ENCODE results near the gene PIGU. TPM values are rescaled to one million over a fixed set of nuclear protein-coding genes. Genes with fewer than 3 reads are reported as not detected.

The PIGU gene
- total RNA-seq, 4 donors from 2014 or later, result 20.6 to 31.5 (median 27.7) TPM

- Histone ChIP-seq H3K9me3 (no peaks in the 10 kb centered on the region), H3K4me1 (peaks cover 0 to 50% (median 20%) of the 10 kb centered on the region in 4 donors), H3K4me3 (no peak overlapping the region), H3K36me3 (peaks cover 0 to 9% (median 0%) of the 10 kb centered on the region in 3 donors), H3K27me3 (no peaks in the 10 kb centered on the region), H3K27ac (peak overlapping the region; percentile 95 to 99 (median 98))
- no peak for DNase-seq (ENCODE audit: low spot score in 2 of 2)
- TF ChIP-seq POLR2A (IDR thresholded peaks at IDR 0.05) (no peak), EP300 (IDR thresholded peaks at IDR 0.05) (no peak)
- TF ChIP-seq, protein P1, sequence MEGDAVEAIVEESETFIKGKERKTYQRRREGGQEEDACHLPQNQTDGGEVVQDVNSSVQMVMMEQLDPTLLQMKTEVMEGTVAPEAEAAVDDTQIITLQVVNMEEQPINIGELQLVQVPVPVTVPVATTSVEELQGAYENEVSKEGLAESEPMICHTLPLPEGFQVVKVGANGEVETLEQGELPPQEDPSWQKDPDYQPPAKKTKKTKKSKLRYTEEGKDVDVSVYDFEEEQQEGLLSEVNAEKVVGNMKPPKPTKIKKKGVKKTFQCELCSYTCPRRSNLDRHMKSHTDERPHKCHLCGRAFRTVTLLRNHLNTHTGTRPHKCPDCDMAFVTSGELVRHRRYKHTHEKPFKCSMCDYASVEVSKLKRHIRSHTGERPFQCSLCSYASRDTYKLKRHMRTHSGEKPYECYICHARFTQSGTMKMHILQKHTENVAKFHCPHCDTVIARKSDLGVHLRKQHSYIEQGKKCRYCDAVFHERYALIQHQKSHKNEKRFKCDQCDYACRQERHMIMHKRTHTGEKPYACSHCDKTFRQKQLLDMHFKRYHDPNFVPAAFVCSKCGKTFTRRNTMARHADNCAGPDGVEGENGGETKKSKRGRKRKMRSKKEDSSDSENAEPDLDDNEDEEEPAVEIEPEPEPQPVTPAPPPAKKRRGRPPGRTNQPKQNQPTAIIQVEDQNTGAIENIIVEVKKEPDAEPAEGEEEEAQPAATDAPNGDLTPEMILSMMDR (IDR thresholded peaks at IDR 0.05), result no peak
- WGBS, 2 donors, result 100% methylated on average over 1 of the region's 1 CpG
Measured at GRCh38 chr20:34706302-34706875, 29.5 kb upstream of the PIGU start.

DNA sequence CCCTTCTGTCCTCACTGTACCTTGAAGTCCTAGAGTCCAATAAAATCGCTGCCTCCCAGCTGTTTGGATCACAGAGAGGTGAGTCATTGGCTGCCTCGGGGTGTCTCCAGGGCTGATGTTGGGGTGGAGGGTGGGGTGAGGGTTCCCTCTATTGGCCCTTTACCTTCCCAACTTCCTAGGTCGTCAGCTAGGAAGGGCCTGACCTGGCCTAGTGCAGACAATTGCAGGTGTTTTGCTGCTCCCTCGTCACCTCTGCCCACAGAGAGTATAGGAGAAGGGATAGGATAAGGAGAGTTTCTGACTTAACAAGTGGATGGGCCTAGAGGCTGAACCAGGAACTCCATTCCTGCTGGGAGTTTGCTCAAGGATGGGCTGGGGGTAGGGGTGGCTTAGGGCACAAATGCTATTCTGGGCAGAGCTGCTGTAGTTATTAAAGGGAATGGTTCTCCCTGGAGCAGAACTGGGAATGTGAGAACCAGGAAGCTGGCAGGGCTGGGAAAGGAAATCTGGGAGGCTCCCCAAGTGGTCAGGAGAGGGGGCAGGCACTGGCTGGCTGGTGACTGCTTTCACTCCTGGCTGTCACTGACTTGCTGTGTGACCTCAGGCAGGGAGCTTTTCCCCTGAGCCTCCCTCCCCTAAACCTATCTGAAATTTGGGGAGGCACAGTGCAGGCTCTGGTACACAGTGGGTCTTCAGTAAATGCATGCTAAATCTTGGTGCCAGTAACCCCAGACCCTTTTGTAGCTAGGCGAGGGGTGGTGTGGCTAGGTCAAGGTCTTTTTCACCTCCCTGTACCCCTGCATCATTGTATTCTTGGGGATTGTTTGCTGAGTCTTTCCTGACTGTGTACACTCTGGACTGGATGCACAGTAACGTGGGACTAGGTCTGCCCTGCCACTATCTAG is 28.8 kb upstream of the PIGU start:
- H3K27ac ChIP-seq, result peak overlapping the region; percentile 95 to 99 (median 98)
- no peaks in the 10 kb centered on the region for H3K27me3 ChIP-seq
- H3K36me3 ChIP-seq, result peaks cover 0 to 1% (median 0%) of the 10 kb centered on the region in 3 donors
- H3K4me3 ChIP-seq, result peak overlapping the region in 2 of 4 donors; percentile 69 to 82
- WGBS, 2 donors, result 39 to 46% methylated on average over 6 of the region's 6 CpGs
- H3K9me3 ChIP-seq, result no peaks in the 10 kb centered on the region
- peaks cover 0 to 44% (median 20%) of the 10 kb centered on the region in 4 donors for H3K4me1 ChIP-seq
- no peak for DNase-seq (ENCODE audit: low spot score in 2 of 2)
- TF ChIP-seq, protein P1 (IDR thresholded peaks at IDR 0.05), result peak in 3 of 5 experiments; percentile 7 to 36 (median 12)
- no peak for TF ChIP-seq POLR2A (IDR thresholded peaks at IDR 0.05)

GRCh38 chr20:34705008-34705396 is 28.1 kb upstream of the PIGU start:
- DNase-seq (ENCODE audit: low spot score in 2 of 2), result no peak
- WGBS, 2 donors, result 30 to 39% methylated on average over 5 of the region's 5 CpGs
- Histone ChIP-seq H3K36me3 (no peaks in the 10 kb centered on the region), H3K27me3 (no peaks in the 10 kb centered on the region), H3K4me1 (peaks cover 0 to 37% (median 17%) of the 10 kb centered on the region in 4 donors), H3K27ac (peak overlapping the region; percentile 95 to 99 (median 98)), H3K4me3 (peak overlapping the region; percentile 69 to 89 (median 78)), H3K9me3 (no peaks in the 10 kb centered on the region)
- TF ChIP-seq POLR2A (IDR thresholded peaks at IDR 0.05) (no peak), EP300 (IDR thresholded peaks at IDR 0.05) (no peak)
- TF ChIP-seq, protein P1 (IDR thresholded peaks at IDR 0.05), result no peak

GRCh38 chr20:34704177-34705007 is 27.5 kb upstream of the PIGU start, which contains the start of gene TP53INP2:
Gene TP53INP2 (plus strand): TSS chr20:34704344. CDS start chr20:34708740, 4,396 bp downstream.
- peaks cover 0 to 37% (median 17%) of the 10 kb centered on the region in 4 donors for H3K4me1 ChIP-seq
- H3K36me3 ChIP-seq, result no peaks in the 10 kb centered on the region
- H3K27ac ChIP-seq, result peak within 1 kb of the TSS; percentile 95 to 99 (median 98)
- 0 to 1% methylated on average over 5 to 27 of the region's 82 CpGs for WGBS, 2 donors
- no peaks in the 10 kb centered on the region for H3K27me3 ChIP-seq
- peak; percentile 87 to 89 for DNase-seq (ENCODE audit: low spot score in 2 of 2)
- no peaks in the 10 kb centered on the region for H3K9me3 ChIP-seq
- peak within 1 kb of the TSS; percentile 69 to 89 (median 78) for H3K4me3 ChIP-seq
- TF ChIP-seq, protein P1 (IDR thresholded peaks at IDR 0.05), result peak in 1 of 5 experiments; percentile 44
- TF ChIP-seq EP300 (IDR thresholded peaks at IDR 0.05) (peak; percentile 27 to 72), POLR2A (IDR thresholded peaks at IDR 0.05) (peak; percentile 79 to 93)
